Upper lobe of left lung (tissue), 4 donors: ENCODE data around the gene PFN3.

ENCODE experiments used
- POLR2A ChIP-seq, 4 donors: fragments of 450-650 bp; IDR thresholded peaks; one replicate each; pipeline ENCODE4 v1.5.1; 2016 to 2017; ENCODE audit warnings: antibody characterized with exemption in 4 of 4, mild to moderate bottlenecking in 2 of 4
- POLR2AphosphoS5 ChIP-seq, 2 donors: sonication (generic); formaldehyde crosslinking; IDR thresholded peaks; one replicate each; pipeline ENCODE4 v1.5.1; 2017; ENCODE audit warnings: antibody characterized with exemption in 2 of 2
- TF ChIP-seq, protein P1 (sequence below), 6 experiments: fragments of 450-650 bp in 4 of 6; fragments of 200-600 bp in 2 of 6; sonication (generic) in 2 of 6; IDR thresholded peaks; one replicate each; pipeline ENCODE4 v1.5.1; 2016 to 2019; ENCODE audit warnings: antibody characterized with exemption in 6 of 6

DNA sequence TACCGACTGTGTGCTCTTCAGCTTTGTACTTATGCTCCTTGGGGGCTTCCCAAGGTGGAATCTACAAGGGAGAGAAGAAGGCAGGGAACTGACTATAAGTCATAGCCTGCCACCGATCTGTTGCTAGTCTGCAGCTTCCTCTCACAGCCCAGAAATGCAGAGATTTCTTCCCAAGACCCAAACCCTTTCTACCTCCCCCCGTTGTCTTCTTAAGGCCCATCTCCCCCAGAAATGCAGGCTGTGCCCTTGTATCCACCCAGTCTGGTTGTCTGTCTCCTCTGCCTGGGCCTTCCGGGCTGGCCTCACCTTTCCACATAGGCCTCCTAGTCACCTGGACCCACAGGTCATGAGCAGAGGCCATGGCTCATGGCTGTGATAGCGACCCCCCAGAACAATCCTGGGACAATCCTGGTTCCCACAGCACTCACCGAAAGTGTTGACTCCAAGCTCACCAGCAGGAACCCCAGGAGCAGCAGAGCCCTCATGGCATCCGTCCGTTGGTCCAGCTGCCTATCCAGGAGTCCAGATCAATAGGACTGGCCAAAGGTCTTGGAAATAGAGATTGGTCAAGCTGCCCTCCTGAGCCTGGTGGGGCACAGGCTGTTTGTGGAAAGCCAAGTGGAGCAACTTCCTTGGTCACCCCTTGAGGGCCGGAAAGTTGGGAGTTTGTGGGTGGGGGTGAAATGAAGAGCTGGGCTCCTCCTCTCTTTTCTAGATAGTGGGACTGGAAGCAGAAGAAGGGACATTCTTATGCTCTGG is 8.8 kb upstream of the PFN3 start, which contains the start of gene F12:
- TF ChIP-seq POLR2AphosphoS5 (IDR thresholded peaks at IDR 0.05), result no peak
- TF ChIP-seq, protein P1, sequence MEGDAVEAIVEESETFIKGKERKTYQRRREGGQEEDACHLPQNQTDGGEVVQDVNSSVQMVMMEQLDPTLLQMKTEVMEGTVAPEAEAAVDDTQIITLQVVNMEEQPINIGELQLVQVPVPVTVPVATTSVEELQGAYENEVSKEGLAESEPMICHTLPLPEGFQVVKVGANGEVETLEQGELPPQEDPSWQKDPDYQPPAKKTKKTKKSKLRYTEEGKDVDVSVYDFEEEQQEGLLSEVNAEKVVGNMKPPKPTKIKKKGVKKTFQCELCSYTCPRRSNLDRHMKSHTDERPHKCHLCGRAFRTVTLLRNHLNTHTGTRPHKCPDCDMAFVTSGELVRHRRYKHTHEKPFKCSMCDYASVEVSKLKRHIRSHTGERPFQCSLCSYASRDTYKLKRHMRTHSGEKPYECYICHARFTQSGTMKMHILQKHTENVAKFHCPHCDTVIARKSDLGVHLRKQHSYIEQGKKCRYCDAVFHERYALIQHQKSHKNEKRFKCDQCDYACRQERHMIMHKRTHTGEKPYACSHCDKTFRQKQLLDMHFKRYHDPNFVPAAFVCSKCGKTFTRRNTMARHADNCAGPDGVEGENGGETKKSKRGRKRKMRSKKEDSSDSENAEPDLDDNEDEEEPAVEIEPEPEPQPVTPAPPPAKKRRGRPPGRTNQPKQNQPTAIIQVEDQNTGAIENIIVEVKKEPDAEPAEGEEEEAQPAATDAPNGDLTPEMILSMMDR (IDR thresholded peaks at IDR 0.05), result no peak
- no peak for TF ChIP-seq POLR2A (IDR thresholded peaks at IDR 0.05)
